Adrenal gland (tissue), 12 donors: ENCODE measurements around the gene POLDIP3. TPM values are rescaled to one million over a fixed set of nuclear protein-coding genes. Genes with fewer than 3 reads are reported as not detected.
"Not testable (repeated sequence)": the region's sequence is repeated elsewhere in the genome, so short reads cannot be mapped to it uniquely, and the experiment has no call there.

ENCODE experiments used
- DNase-seq, 7 donors: peaks; one replicate each; pipeline ENCODE4 v3.0.0-alpha.2; 2019 to 2020
- H3K27ac ChIP-seq, 5 donors: fragments of 200-600 bp; sonication (generic) in 4 of 5; 1 replicate in 3 of 5; 2 replicates in 2 of 5; pipeline versions ENCODE4 v1.5.1 to v1.8.0; 2016 to 2020; ENCODE audit warnings: mild to moderate bottlenecking in 1 of 5
- H3K27me3 ChIP-seq: fragments of 200-600 bp; 2 replicates; pipeline ENCODE4 v1.8.0; 2021
- H3K36me3 ChIP-seq, 2 donors: fragments of 200-600 bp; replicated peaks in 1 of 2; 1 replicate in 1 of 2; 2 replicates in 1 of 2; pipeline versions ENCODE4 v1.5.1 to v1.8.0; 2018 to 2022
- H3K4me1 ChIP-seq, 2 donors: fragments of 200-600 bp; replicated peaks in 1 of 2; 1 replicate in 1 of 2; 2 replicates in 1 of 2; pipeline versions ENCODE4 v1.5.1 to v1.8.0; 2018 to 2021
- H3K4me3 ChIP-seq, 4 donors: fragments of 200-600 bp; sonication (generic) in 3 of 4; one replicate each; pipeline ENCODE4 v1.5.1; 2016 to 2018
- H3K9me3 ChIP-seq, 3 donors: fragments of 200-600 bp; sonication (generic) in 1 of 3; replicated peaks in 1 of 3; 1 replicate in 2 of 3; 2 replicates in 1 of 3; pipeline versions ENCODE4 v1.5.1 to v1.8.0; 2016 to 2021
- CTCF ChIP-seq, 6 experiments: fragments of 450-650 bp in 4 of 6; fragments of 200-600 bp in 2 of 6; sonication (generic) in 1 of 6; IDR thresholded peaks; 1 replicate in 5 of 6; 2 replicates in 1 of 6; pipeline versions ENCODE4 v1.5.1 to v1.8.0; 2016 to 2021; ENCODE audit warnings: antibody characterized with exemption in 6 of 6, mild to moderate bottlenecking in 2 of 6, moderate library complexity in 1 of 6
- POLR2A ChIP-seq, 2 donors: fragments of 450-650 bp; IDR thresholded peaks; one replicate each; pipeline ENCODE4 v1.6.1; 2017; ENCODE audit warnings: antibody characterized with exemption in 2 of 2, mild to moderate bottlenecking in 2 of 2, moderate library complexity in 1 of 2
- WGBS, 4 donors: extraction: QIAGEN DNeasy Blood & Tissue Kit in 2 of 4; methylation state at CpG; one replicate each; pipeline versions ENCODE4 v1.1.5 to v1.1.7; 2013 to 2017; 5-methylcytosine and 5-hydroxymethylcytosine counted together
- intact Hi-C, 2 donors: fragments of 100-400 bp; cut with DNase I; formaldehyde crosslinking; loops; one replicate each; pipeline versions ENCODE4 v1.14.1 to v1.15.0; 2022 to 2023
- polyA plus RNA-seq, 3 donors: library from polyadenylated mRNA; stranded (reverse); fragments of 200-250 nt in 2 of 3; fragments of 350-450 nt in 1 of 3; fragmentation: Illumina TruSeq in 1 of 3; extraction: RNeasy Lipid Tissue Mini Kit (QIAGEN cat#74804) in 1 of 3; gene quantifications; one replicate each; pipeline ENCODE4 v1.2.3, GENCODE V29; 2013 to 2014
- total RNA-seq, 9 donors: library from RNA; depleted of rRNA in 4 of 9; stranded (reverse); fragments of >200 nt in 4 of 9; fragments of 120-200 nt in 1 of 9; fragmentation: NEBNext Ultra II Directional in 1 of 9; extraction: Animal tissue kit (Norgen Biotek cat#: 25700) in 1 of 9; gene quantifications; one replicate each; pipeline versions ENCODE4 v1.1.0 to v1.2.4, GENCODE V29; 2013 to 2023
- donor health status: healthy with polysubstance abuse.
- donor health status: Bipolar disorder and iron deficiency.
- donor health status: DM: yes; HTN: yes; CAD: no.
- donor health status: DM: no; HTN: no; CAD: no.
- donor health status: DM: no; HTN: no; CAD: no.
- donor health status: DM: yes; HTN: yes; CAD: no.

The POLDIP3 gene
- total and polyA plus RNA-seq, 12 donors, result 18.7 to 80.2 (median 45.4) TPM

- Histone ChIP-seq H3K27ac (no peak overlapping the region), H3K4me1 (peaks cover 0 to 3% of the 10 kb centered on the region in 2 donors), H3K36me3 (no peaks in the 10 kb centered on the region), H3K27me3 (no peaks in the 10 kb centered on the region), H3K4me3 (no peak overlapping the region), H3K9me3 (no peaks in the 10 kb centered on the region)
- intact Hi-C loops, result loop anchor here in 1 of 2 donors (5.0 kb wide), 1 partner anchor 36 kb away; no protein-coding TSS in a partner anchor
- no peak for DNase-seq
- WGBS, 4 donors, result 84 to 90% (median 86%) methylated on average over 19 of the region's 19 CpGs
- TF ChIP-seq POLR2A (IDR thresholded peaks at IDR 0.05), result no peak
- TF ChIP-seq CTCF (IDR thresholded peaks at IDR 0.05), result no peak
These were observed 65.9 kb downstream of the POLDIP3 start for GRCh38 chr22:42548597-42549330.

- DNase-seq, H3K36me3 ChIP-seq, H3K4me1 ChIP-seq, H3K27ac ChIP-seq, H3K4me3 ChIP-seq, H3K9me3 ChIP-seq, H3K27me3 ChIP-seq: not testable (repeated sequence)
- intact Hi-C loops, result loop anchor here in 1 of 2 donors (5.0 kb wide), 1 partner anchor 36 kb away; no protein-coding TSS in a partner anchor
- WGBS, 4 donors, result 62 to 73% (median 65%) methylated on average over 6 of the region's 6 CpGs
These were observed 66.6 kb downstream of the POLDIP3 start for GRCh38 chr22:42548126-42548525.

- no peak overlapping the region for H3K27ac ChIP-seq
- intact Hi-C loops, result loop anchor here in 1 of 2 donors (5.0 kb wide), 1 partner anchor 35 kb away; no protein-coding TSS in a partner anchor
- no peaks in the 10 kb centered on the region for H3K4me1 ChIP-seq
- no peaks in the 10 kb centered on the region for H3K36me3 ChIP-seq
- no peak for DNase-seq
- TF ChIP-seq POLR2A (IDR thresholded peaks at IDR 0.05) (no peak), CTCF (IDR thresholded peaks at IDR 0.05) (no peak)
- no peaks in the 10 kb centered on the region for H3K27me3 ChIP-seq
- no peaks in the 10 kb centered on the region for H3K9me3 ChIP-seq
- no peak overlapping the region for H3K4me3 ChIP-seq
- 68 to 74% (median 72%) methylated on average over 9 of the region's 9 CpGs for WGBS, 4 donors
These were observed 67.1 kb downstream of the POLDIP3 start for GRCh38 chr22:42547562-42547961.

GRCh38 chr22:42544686-42545085 is 70.0 kb downstream of the POLDIP3 start:
- DNase-seq, result peak in 2 of 7 donors; percentile 31 to 47
- H3K4me1 ChIP-seq, result no peaks in the 10 kb centered on the region
- intact Hi-C loops, result loop anchor here in 1 of 2 donors (5.0 kb wide), 1 partner anchor 32 kb away; no protein-coding TSS in a partner anchor
- no peaks in the 10 kb centered on the region for H3K27me3 ChIP-seq
- no peaks in the 10 kb centered on the region for H3K36me3 ChIP-seq
- WGBS, 4 donors, result 7 to 24% (median 13%) methylated on average over 2 of the region's 2 CpGs
- H3K4me3 ChIP-seq, result no peak overlapping the region
- no peaks in the 10 kb centered on the region for H3K9me3 ChIP-seq
- H3K27ac ChIP-seq, result no peak overlapping the region
- no peak for TF ChIP-seq CTCF (IDR thresholded peaks at IDR 0.05)
- no peak for TF ChIP-seq POLR2A (IDR thresholded peaks at IDR 0.05)

GRCh38 chr22:42539236-42539771 is 75.4 kb downstream of the POLDIP3 start:
- H3K9me3 ChIP-seq, H3K4me3 ChIP-seq, H3K36me3 ChIP-seq, H3K27me3 ChIP-seq, H3K4me1 ChIP-seq, intact Hi-C loops: not testable (repeated sequence)
- WGBS, 4 donors, result 33 to 72% (median 39%) methylated on average over 7 to 10 of the region's 11 CpGs; no CpG with 5 or more reads in 1 of the 4 donors
- peak in 4 of 7 donors; percentile 38 to 65 (median 62) for DNase-seq
- H3K27ac ChIP-seq, result peak overlapping the region in 4 of 5 donors; percentile 7 to 86 (median 52)

GRCh38 chr22:42537199-42537831 is 77.4 kb downstream of the POLDIP3 start:
- 53 to 73% (median 63%) methylated on average over 7 to 12 of the region's 14 CpGs for WGBS, 4 donors
- H3K27ac ChIP-seq, result peak overlapping the region in 3 of 5 donors; percentile 18 to 78 (median 62)
- intact Hi-C loops, H3K4me3 ChIP-seq, H3K36me3 ChIP-seq, H3K4me1 ChIP-seq, H3K9me3 ChIP-seq, H3K27me3 ChIP-seq: not testable (repeated sequence)
- peak in 3 of 7 donors; percentile 30 to 74 (median 48) for DNase-seq

- H3K4me1 ChIP-seq, intact Hi-C loops, H3K36me3 ChIP-seq, DNase-seq, H3K9me3 ChIP-seq, H3K4me3 ChIP-seq, H3K27me3 ChIP-seq: not testable (repeated sequence)
- H3K27ac ChIP-seq, result peak overlapping the region in 2 of 5 donors; percentile 18 to 78
- WGBS, 4 donors, result 96 to 98% (median 97%) methylated on average over 17 to 18 of the region's 18 CpGs
These were observed 78.0 kb downstream of the POLDIP3 start for GRCh38 chr22:42536634-42537033.
